ENCODE measurements around the gene COL3A1. TPM values are rescaled to one million over a fixed set of nuclear protein-coding genes. Genes with fewer than 3 reads are reported as not detected.

Gene COL3A1
- total and polyA plus RNA-seq, 9 donors, result 105 to 829 (median 289) TPM

DNA sequence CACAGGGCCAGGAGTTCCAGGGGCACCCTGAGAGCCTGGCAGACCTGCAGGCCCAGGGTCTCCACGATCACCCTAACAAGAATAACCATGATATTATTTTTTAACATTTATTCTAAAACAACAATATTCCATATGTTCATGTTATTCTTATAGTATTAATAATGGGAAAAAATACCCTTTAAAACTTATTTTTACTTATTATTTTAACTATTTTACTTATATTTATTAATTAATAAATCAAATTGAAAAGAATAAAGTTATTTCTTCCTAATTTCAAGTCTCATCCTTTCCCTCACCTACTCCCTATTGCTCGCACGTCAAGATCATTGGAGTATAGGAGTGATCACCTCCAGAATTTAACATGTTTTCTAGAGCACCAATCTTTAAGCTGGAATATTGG lies 71.7 kb downstream of the COL3A1 start:
- H3K4me3 ChIP-seq, result no peak overlapping the region
- intact Hi-C loops (cut with DNase I), result no loop called here
- no peaks in the 10 kb centered on the region for H3K9me3 ChIP-seq
- no peaks in the 10 kb centered on the region for H3K36me3 ChIP-seq
- no peaks in the 10 kb centered on the region for H3K27me3 ChIP-seq
- WGBS, 3 donors, result 93 to 95% (median 94%) methylated on average over 3 of the region's 3 CpGs
- no peak overlapping the region for H3K27ac ChIP-seq
- no peaks in the 10 kb centered on the region for H3K4me1 ChIP-seq (ENCODE audit: insufficient read depth)
- TF ChIP-seq POLR2A (IDR thresholded peaks at IDR 0.05), result no peak
- TF ChIP-seq EP300 (IDR thresholded peaks at IDR 0.05), result no peak
- TF ChIP-seq, protein P1, sequence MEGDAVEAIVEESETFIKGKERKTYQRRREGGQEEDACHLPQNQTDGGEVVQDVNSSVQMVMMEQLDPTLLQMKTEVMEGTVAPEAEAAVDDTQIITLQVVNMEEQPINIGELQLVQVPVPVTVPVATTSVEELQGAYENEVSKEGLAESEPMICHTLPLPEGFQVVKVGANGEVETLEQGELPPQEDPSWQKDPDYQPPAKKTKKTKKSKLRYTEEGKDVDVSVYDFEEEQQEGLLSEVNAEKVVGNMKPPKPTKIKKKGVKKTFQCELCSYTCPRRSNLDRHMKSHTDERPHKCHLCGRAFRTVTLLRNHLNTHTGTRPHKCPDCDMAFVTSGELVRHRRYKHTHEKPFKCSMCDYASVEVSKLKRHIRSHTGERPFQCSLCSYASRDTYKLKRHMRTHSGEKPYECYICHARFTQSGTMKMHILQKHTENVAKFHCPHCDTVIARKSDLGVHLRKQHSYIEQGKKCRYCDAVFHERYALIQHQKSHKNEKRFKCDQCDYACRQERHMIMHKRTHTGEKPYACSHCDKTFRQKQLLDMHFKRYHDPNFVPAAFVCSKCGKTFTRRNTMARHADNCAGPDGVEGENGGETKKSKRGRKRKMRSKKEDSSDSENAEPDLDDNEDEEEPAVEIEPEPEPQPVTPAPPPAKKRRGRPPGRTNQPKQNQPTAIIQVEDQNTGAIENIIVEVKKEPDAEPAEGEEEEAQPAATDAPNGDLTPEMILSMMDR (IDR thresholded peaks at IDR 0.05), result no peak
- no peak for DNase-seq

GRCh38 chr2:189046320-189046719 lies 72.1 kb downstream of the COL3A1 start:
- Histone ChIP-seq H3K9me3 (no peaks in the 10 kb centered on the region), H3K36me3 (no peaks in the 10 kb centered on the region), H3K4me1 (ENCODE audit: insufficient read depth) (no peaks in the 10 kb centered on the region), H3K27ac (no peak overlapping the region), H3K4me3 (no peak overlapping the region), H3K27me3 (no peaks in the 10 kb centered on the region)
- no peak for DNase-seq
- no peak for TF ChIP-seq POLR2A (IDR thresholded peaks at IDR 0.05)
- TF ChIP-seq, protein P1 (IDR thresholded peaks at IDR 0.05), result no peak
- no peak for TF ChIP-seq EP300 (IDR thresholded peaks at IDR 0.05)
- 79 to 94% (median 90%) methylated on average over 2 of the region's 2 CpGs for WGBS, 3 donors
- intact Hi-C loops (cut with DNase I), result no loop called here

GRCh38 chr2:189047171-189047888 lies 73.2 kb downstream of the COL3A1 start:
- 93 to 98% (median 95%) methylated on average over 4 of the region's 4 CpGs for WGBS, 3 donors
- intact Hi-C loops (cut with DNase I), result no loop called here
- no peak overlapping the region for H3K27ac ChIP-seq
- H3K27me3 ChIP-seq, result no peaks in the 10 kb centered on the region
- H3K4me3 ChIP-seq, result no peak overlapping the region
- H3K36me3 ChIP-seq, result no peaks in the 10 kb centered on the region
- DNase-seq, result no peak
- no peaks in the 10 kb centered on the region for H3K9me3 ChIP-seq
- TF ChIP-seq, protein P1 (IDR thresholded peaks at IDR 0.05), result no peak
- no peak for TF ChIP-seq POLR2A (IDR thresholded peaks at IDR 0.05)
- no peak for TF ChIP-seq EP300 (IDR thresholded peaks at IDR 0.05)
- no peaks in the 10 kb centered on the region for H3K4me1 ChIP-seq (ENCODE audit: insufficient read depth)

DNA sequence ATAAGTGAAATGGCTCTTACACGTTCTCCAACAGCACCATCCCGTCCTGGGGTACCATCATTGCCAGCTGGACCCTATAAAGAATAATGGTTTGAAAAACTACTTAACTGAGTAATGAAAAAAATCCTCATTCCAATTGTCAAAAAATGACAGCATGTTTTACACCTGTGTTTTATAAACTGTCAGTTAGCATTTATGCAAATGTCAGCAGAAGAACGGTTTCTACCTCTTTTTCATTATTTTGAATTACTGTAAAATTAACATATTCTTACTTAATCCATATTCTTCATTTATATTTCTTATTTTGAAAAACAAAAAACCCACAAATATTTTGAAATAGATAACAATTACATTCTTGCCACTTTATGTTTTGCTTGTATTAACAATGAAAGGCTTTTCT lies 74.0 kb downstream of the COL3A1 start:
- no peaks in the 10 kb centered on the region for H3K36me3 ChIP-seq
- no peak overlapping the region for H3K27ac ChIP-seq
- H3K4me3 ChIP-seq, result no peak overlapping the region
- H3K9me3 ChIP-seq, result no peaks in the 10 kb centered on the region
- H3K27me3 ChIP-seq, result no peaks in the 10 kb centered on the region
- TF ChIP-seq, protein P1 (IDR thresholded peaks at IDR 0.05), result no peak
- WGBS, 3 donors, result 83 to 92% (median 86%) methylated on average over 3 of the region's 3 CpGs
- H3K4me1 ChIP-seq (ENCODE audit: insufficient read depth), result no peaks in the 10 kb centered on the region
- intact Hi-C loops (cut with DNase I), result no loop called here
- DNase-seq, result no peak

All from ovary (tissue), 9 donors.